ENCODE measurements around the gene ATG16L2.
"Not testable (repeated sequence)": the region's sequence is repeated elsewhere in the genome, so short reads cannot be mapped to it uniquely, and the experiment has no call there.

The ATG16L2 gene

DNA sequence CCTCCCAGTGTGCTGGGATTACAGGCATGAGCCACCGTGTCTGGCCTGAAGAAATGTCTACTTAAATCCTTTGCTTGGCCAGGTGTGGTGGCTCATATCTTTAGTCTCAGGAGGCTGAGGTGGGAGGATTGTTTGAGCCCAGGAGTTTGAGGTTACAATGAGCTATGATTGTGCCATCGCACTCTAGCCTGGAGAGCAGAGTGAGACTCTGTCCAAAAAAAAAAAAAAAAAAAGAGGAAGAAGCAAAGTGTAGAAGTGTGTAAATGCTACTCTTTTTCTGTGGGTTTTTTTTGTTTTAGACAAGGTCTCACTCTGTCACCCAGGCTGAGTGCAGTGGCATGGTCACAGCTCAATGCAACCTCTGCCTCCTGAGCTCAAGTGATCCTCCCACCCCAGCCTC is 6.4 kb upstream of the ATG16L2 start:
- peak in 1 of 2 experiments; percentile 88 for DNase-seq (ENCODE audit: low read depth in 1 of 2, low spot score in 1 of 2)
- peak overlapping the region; percentile 85 for H3K27ac ChIP-seq (replicated peaks)
- H3K27me3 ChIP-seq (ENCODE audit: insufficient read depth, poor library complexity, severe bottlenecking): no peaks in the 10 kb centered on the region
- TF ChIP-seq, protein P1, sequence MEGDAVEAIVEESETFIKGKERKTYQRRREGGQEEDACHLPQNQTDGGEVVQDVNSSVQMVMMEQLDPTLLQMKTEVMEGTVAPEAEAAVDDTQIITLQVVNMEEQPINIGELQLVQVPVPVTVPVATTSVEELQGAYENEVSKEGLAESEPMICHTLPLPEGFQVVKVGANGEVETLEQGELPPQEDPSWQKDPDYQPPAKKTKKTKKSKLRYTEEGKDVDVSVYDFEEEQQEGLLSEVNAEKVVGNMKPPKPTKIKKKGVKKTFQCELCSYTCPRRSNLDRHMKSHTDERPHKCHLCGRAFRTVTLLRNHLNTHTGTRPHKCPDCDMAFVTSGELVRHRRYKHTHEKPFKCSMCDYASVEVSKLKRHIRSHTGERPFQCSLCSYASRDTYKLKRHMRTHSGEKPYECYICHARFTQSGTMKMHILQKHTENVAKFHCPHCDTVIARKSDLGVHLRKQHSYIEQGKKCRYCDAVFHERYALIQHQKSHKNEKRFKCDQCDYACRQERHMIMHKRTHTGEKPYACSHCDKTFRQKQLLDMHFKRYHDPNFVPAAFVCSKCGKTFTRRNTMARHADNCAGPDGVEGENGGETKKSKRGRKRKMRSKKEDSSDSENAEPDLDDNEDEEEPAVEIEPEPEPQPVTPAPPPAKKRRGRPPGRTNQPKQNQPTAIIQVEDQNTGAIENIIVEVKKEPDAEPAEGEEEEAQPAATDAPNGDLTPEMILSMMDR (IDR thresholded peaks at IDR 0.05; ENCODE audit: insufficient read depth, low read length): no peak
- TF ChIP-seq GABPA (IDR thresholded peaks at IDR 0.05; ENCODE audit: low read depth) (no peak), REST (IDR thresholded peaks at IDR 0.05; ENCODE audit: insufficient replicate concordance, low read depth) (no peak), POLR2AphosphoS5 (IDR thresholded peaks at IDR 0.05; ENCODE audit: low read depth) (peak; percentile 58; the same call in 1 of the 2 replicates), SPI1 (IDR thresholded peaks at IDR 0.05; ENCODE audit: borderline replicate concordance, low read depth) (peak; percentile 73; the same call in 1 of the 2 replicates)
- H3K4me3 ChIP-seq (replicated peaks; ENCODE audit: insufficient read depth, low read length): no peak overlapping the region

GRCh38 chr11:72808331-72808798 is 5.8 kb upstream of the ATG16L2 start:
- no peak for DNase-seq (ENCODE audit: low read depth in 1 of 2, low spot score in 1 of 2)
- TF ChIP-seq REST (IDR thresholded peaks at IDR 0.05; ENCODE audit: insufficient replicate concordance, low read depth): no peak
- TF ChIP-seq GABPA (IDR thresholded peaks at IDR 0.05; ENCODE audit: low read depth): no peak
- no peak for TF ChIP-seq POLR2AphosphoS5 (IDR thresholded peaks at IDR 0.05; ENCODE audit: low read depth)
- TF ChIP-seq, protein P1 (IDR thresholded peaks at IDR 0.05; ENCODE audit: insufficient read depth, low read length): no peak
- no peak for TF ChIP-seq SPI1 (IDR thresholded peaks at IDR 0.05; ENCODE audit: borderline replicate concordance, low read depth)
- Histone ChIP-seq H3K4me3 (replicated peaks; ENCODE audit: insufficient read depth, low read length) (no peak overlapping the region), H3K27me3 (ENCODE audit: insufficient read depth, poor library complexity, severe bottlenecking) (no peaks in the 10 kb centered on the region), H3K27ac (replicated peaks) (peak overlapping the region; percentile 85)

GRCh38 chr11:72811686-72812085 is 2.5 kb upstream of the ATG16L2 start:
- peak overlapping the region; percentile 77 for H3K4me3 ChIP-seq (replicated peaks; ENCODE audit: insufficient read depth, low read length)
- H3K27ac ChIP-seq (replicated peaks): peak overlapping the region; percentile 100
- DNase-seq (ENCODE audit: low read depth in 1 of 2, low spot score in 1 of 2); H3K27me3 ChIP-seq (ENCODE audit: insufficient read depth, poor library complexity, severe bottlenecking): not testable (repeated sequence)

DNA sequence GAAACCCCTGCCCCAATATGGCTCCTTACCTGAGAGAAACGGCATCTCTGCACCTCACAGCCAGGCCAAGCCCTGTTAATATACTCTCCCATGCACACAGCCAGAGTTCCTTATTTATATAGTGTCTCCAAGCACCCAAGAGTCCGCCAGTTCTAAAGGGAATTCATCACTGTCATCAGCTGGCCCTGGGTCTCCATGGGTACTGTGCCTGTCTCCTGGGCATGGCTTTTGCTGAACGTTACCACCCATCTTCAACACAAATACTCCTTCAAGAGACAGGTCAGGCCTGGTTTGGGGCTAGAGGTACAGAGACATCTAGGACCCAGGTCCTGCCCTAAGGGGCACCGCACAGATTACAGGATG is 1.6 kb upstream of the ATG16L2 start:
- no peak for DNase-seq (ENCODE audit: low read depth in 1 of 2, low spot score in 1 of 2)
- Histone ChIP-seq H3K27ac (replicated peaks) (peak overlapping the region; percentile 100), H3K27me3 (ENCODE audit: insufficient read depth, poor library complexity, severe bottlenecking) (no peaks in the 10 kb centered on the region), H3K4me3 (replicated peaks; ENCODE audit: insufficient read depth, low read length) (peak overlapping the region; percentile 77)
- TF ChIP-seq SPI1 (IDR thresholded peaks at IDR 0.05; ENCODE audit: borderline replicate concordance, low read depth) (0 out of 2 replicates have a peak, but pooled peaks have one; percentile 20), POLR2AphosphoS5 (IDR thresholded peaks at IDR 0.05; ENCODE audit: low read depth) (no peak)

Data from HL-60 (cell line).